Uterus (tissue), 4 donors: Measurements from ENCODE around the gene IFITM1. TPM values are rescaled to one million over a fixed set of nuclear protein-coding genes. Genes with fewer than 3 reads are reported as not detected.
A peak's percentile ranks its signal among the peaks of the same experiment; 100 is the strongest.

Experiments used
- DNase-seq, 2 donors: peaks; one replicate each; pipeline ENCODE4 v3.0.0-alpha.2; 2019 to 2020
- H3K27ac ChIP-seq, 2 donors: fragments of 200-600 bp; sonication (generic); 1 replicate in 1 of 2; 2 replicates in 1 of 2; pipeline ENCODE4 v1.5.1; 2016 to 2018
- H3K27me3 ChIP-seq, 2 donors: fragments of 200-600 bp; sonication (generic); one replicate each; pipeline ENCODE4 v1.5.1; 2018 to 2019; ENCODE audit warnings: control low read depth in 1 of 2
- H3K36me3 ChIP-seq, 2 donors: fragments of 200-600 bp; sonication (generic); one replicate each; pipeline ENCODE4 v1.5.1; 2019; ENCODE audit warnings: control low read depth in 1 of 2
- H3K4me1 ChIP-seq, 2 donors: fragments of 200-600 bp; sonication (generic); one replicate each; pipeline ENCODE4 v1.5.1; 2018 to 2019; ENCODE audit warnings: control low read depth in 1 of 2
- H3K4me3 ChIP-seq, 2 donors: fragments of 200-600 bp; sonication (generic); 1 replicate in 1 of 2; 2 replicates in 1 of 2; pipeline ENCODE4 v1.5.1; 2018 to 2019; ENCODE audit warnings: mild to moderate bottlenecking in 1 of 2
- H3K9me3 ChIP-seq, 2 donors: fragments of 200-600 bp; sonication (generic); one replicate each; pipeline ENCODE4 v1.5.1; 2019; ENCODE audit warnings: control low read depth in 1 of 2
- POLR2A ChIP-seq, 2 donors: fragments of 450-650 bp; IDR thresholded peaks; one replicate each; pipeline ENCODE4 v1.6.1; 2016; ENCODE audit warnings: antibody characterized with exemption in 2 of 2, mild to moderate bottlenecking in 1 of 2, moderate library complexity in 1 of 2
- intact Hi-C: fragments of 100-400 bp; cut with DNase I; formaldehyde crosslinking; loops from one replicate; pipeline ENCODE4 v1.15.1; 2023; ENCODE audit warnings: low total_unique reads
- total RNA-seq, 4 donors: library from RNA; depleted of rRNA in 3 of 4; stranded (reverse); fragments of >200 nt in 3 of 4; gene quantifications; one replicate each; pipeline versions ENCODE4 v1.1.0 to v1.2.4, GENCODE V29; 2014 to 2023
- TF ChIP-seq, protein P1 (sequence below), 4 experiments: fragments of 200-600 bp in 2 of 4; fragments of 450-650 bp in 2 of 4; sonication (generic) in 2 of 4; IDR thresholded peaks; one replicate each; pipeline ENCODE4 v1.5.1; 2016 to 2019; ENCODE audit warnings: antibody characterized with exemption in 4 of 4, mild to moderate bottlenecking in 2 of 4, moderate library complexity in 1 of 4
- donor health status: DM: yes; HTN: yes; CAD: no.

Gene IFITM1
- total RNA-seq, 4 donors from 2014 or later = 13.4 to 672 (median 239) TPM

DNA sequence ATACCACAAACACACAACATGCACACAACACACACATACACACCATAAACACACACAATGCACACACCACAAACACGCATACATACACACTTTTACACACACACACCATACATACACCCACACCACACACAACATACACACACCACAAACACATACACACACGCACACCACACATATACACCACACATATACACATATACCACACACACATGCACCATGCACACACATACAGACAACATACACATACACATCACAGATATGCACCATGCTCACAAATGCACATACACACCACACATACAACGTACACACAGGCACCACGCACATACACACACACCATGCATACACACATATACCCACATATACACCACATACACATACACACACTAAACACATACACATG is 43.7 kb downstream of the IFITM1 start:
- Histone ChIP-seq H3K27me3 (no peaks in the 10 kb centered on the region), H3K9me3 (no peaks in the 10 kb centered on the region), H3K4me3 (no peak overlapping the region), H3K36me3 (no peaks in the 10 kb centered on the region), H3K4me1 (peaks cover 10 to 11% of the 10 kb centered on the region in 2 donors), H3K27ac (no peak overlapping the region)
- DNase-seq = no peak
- TF ChIP-seq, protein P1, sequence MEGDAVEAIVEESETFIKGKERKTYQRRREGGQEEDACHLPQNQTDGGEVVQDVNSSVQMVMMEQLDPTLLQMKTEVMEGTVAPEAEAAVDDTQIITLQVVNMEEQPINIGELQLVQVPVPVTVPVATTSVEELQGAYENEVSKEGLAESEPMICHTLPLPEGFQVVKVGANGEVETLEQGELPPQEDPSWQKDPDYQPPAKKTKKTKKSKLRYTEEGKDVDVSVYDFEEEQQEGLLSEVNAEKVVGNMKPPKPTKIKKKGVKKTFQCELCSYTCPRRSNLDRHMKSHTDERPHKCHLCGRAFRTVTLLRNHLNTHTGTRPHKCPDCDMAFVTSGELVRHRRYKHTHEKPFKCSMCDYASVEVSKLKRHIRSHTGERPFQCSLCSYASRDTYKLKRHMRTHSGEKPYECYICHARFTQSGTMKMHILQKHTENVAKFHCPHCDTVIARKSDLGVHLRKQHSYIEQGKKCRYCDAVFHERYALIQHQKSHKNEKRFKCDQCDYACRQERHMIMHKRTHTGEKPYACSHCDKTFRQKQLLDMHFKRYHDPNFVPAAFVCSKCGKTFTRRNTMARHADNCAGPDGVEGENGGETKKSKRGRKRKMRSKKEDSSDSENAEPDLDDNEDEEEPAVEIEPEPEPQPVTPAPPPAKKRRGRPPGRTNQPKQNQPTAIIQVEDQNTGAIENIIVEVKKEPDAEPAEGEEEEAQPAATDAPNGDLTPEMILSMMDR (IDR thresholded peaks at IDR 0.05) = no peak
- no peak for TF ChIP-seq POLR2A (IDR thresholded peaks at IDR 0.05)
- intact Hi-C loops = no loop called here

DNA sequence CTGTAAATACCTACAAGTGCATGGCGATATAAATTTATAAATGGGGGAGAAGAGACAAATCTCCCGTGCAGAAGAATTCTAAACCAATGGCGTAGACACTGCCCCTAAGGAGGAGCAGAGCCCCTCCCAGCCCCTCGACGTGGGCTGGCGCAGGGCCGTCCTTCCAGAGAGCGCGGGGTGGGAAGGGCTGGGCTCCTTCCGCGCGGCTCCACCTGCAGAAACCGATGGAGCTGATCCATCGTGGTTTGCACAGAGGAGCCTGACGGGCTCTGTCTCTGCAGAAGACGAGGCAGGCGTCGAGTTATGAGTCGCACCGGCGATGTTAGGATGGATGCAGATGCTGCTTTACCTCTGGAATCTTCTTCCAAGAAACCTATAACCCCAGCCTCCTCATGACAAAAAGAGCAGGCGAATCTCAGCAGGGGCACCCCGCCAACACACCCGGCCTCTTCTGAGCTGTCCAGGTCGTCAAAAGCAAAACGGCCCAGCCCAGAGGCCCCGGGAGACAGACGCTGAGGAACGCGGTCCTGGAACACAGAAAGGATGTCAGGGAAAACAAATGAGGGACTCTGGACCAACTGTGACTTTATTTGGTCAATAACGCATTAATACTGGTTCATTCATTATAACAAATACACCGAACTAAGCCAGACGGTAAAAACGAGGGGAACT is 44.4 kb downstream of the IFITM1 start:
- Histone ChIP-seq H3K27me3 (no peaks in the 10 kb centered on the region), H3K9me3 (no peaks in the 10 kb centered on the region), H3K36me3 (no peaks in the 10 kb centered on the region), H3K27ac (no peak overlapping the region), H3K4me3 (no peak overlapping the region), H3K4me1 (peaks cover 5 to 7% of the 10 kb centered on the region in 2 donors)
- peak in 1 of 2 donors; percentile 32 for DNase-seq
- TF ChIP-seq POLR2A (IDR thresholded peaks at IDR 0.05) = no peak
- TF ChIP-seq, protein P1 (IDR thresholded peaks at IDR 0.05) = no peak
- intact Hi-C loops = no loop called here

DNA sequence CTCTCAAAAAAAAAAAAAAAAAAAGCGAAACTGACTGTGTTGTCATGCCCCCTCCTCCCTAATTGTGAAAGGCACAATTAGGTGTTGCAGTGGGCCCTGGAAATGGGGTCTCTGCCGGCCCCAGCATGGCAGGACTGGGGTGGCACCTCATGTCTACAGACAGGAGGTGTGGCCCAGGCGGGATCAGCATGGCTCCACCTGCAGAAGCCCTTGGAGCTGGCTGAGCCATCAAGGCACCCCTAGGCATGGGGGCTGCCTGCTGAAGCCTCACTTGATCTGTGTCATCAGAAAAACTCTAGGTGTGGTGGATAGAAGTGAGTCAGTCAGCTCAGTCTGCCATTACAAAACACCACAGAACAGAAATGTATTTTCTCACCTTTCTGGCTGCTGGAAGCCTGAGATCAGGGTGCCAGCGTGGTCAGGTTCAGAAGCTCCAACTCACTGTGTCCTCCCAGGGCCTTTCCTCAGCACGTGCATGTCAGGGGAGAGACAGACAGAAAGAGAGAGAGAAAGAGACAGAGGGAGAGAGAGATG is 45.4 kb downstream of the IFITM1 start:
- Histone ChIP-seq H3K4me1 (peaks cover 0 to 5% of the 10 kb centered on the region in 2 donors), H3K27ac (no peak overlapping the region), H3K36me3 (no peaks in the 10 kb centered on the region), H3K27me3 (no peaks in the 10 kb centered on the region), H3K4me3 (no peak overlapping the region), H3K9me3 (no peaks in the 10 kb centered on the region)
- intact Hi-C loops = no loop called here
- DNase-seq = peak in 1 of 2 donors; percentile 8
- TF ChIP-seq POLR2A (IDR thresholded peaks at IDR 0.05) = no peak
- TF ChIP-seq, protein P1 (IDR thresholded peaks at IDR 0.05) = no peak

DNA sequence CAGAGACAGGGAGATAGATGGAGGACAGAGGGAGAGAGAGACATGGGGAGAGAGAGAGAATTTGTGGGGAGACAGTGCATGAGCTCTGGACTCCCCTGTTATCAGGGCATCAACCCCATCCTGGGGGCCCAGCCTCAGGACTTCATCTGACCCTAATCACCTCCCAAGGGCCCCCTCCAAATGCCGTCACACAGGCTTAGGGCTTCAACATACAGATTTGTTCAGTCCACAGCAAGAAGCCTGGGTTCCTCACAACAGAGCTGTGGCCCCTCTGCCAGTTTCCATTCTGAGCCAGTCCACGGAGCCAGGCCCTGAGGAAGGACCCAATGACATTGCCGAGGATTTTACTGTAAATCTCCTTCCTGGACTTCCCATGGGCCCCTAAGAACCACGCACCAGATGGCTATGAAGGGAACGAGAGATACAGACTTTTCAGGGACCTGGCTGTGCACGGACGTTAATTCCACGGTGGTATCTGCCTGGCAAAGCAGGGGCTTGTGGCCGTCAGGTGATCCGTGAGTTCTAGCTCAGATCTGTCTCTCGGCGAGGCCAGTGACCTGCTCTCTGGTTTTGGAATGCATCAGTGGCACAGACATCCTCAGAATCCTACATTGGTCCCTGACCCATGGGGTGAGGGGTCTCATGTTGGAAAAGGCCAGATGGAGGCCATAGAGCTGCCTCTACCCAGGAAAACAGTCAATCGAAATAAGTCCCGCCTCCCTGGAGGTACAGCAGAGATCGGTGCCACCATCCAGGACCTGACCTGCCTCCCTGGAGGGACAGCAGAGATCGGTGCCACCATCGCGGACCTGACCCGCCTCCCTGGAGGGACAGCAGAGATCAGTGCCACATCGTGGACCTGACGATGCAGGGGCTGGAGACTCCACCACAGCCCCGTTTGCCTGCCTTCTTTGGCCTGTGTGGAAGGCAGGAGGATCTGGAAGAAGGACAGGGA is 46.8 kb downstream of the IFITM1 start:
- no peaks in the 10 kb centered on the region for H3K27me3 ChIP-seq
- no peak overlapping the region for H3K27ac ChIP-seq
- no peaks in the 10 kb centered on the region for H3K9me3 ChIP-seq
- H3K4me1 ChIP-seq = peaks cover 0 to 2% of the 10 kb centered on the region in 2 donors
- TF ChIP-seq, protein P1 (IDR thresholded peaks at IDR 0.05) = no peak
- TF ChIP-seq POLR2A (IDR thresholded peaks at IDR 0.05) = no peak
- intact Hi-C loops = no loop called here
- peak in 1 of 2 donors; percentile 22 for DNase-seq
- no peaks in the 10 kb centered on the region for H3K36me3 ChIP-seq
- H3K4me3 ChIP-seq = no peak overlapping the region
